HL-60/S4 treated with phorbol 12-myristate 13-acetate at 8.2 ng/mL for 4 days and 3 days (cell line): ENCODE data around the gene CCM2.

ENCODE experiments used
- in situ Hi-C: fragments of 300-500 bp; cut with MboI; formaldehyde crosslinking; loops from 2 replicates; pipeline ENCODE4 v1.15.0; 2022; ENCODE audit warnings: low sequenced_read_pairs

CCM2 gene

GRCh38 chr7:45064047-45064725 is 64.2 kb downstream of the CCM2 start:
- in situ Hi-C loops, result no loop called here

GRCh38 chr7:45065031-45065995 is 65.3 kb downstream of the CCM2 start:
- in situ Hi-C loops, result no loop called here

GRCh38 chr7:45066409-45066808 is 66.4 kb downstream of the CCM2 start:
- in situ Hi-C loops, result no loop called here

- in situ Hi-C loops, result no loop called here
These were observed 67.6 kb downstream of the CCM2 start for GRCh38 chr7:45067582-45067981.

GRCh38 chr7:45068236-45069023 is 68.4 kb downstream of the CCM2 start:
- in situ Hi-C loops, result no loop called here

- in situ Hi-C loops, result no loop called here
These were observed 69.6 kb downstream of the CCM2 start for GRCh38 chr7:45069444-45070253.

GRCh38 chr7:45070254-45070642 is 70.2 kb downstream of the CCM2 start:
- in situ Hi-C loops, result no loop called here

- in situ Hi-C loops, result no loop called here
These were observed 71.5 kb downstream of the CCM2 start for GRCh38 chr7:45071528-45071927.

GRCh38 chr7:45072131-45073030 is 72.4 kb downstream of the CCM2 start:
- in situ Hi-C loops, result no loop called here

GRCh38 chr7:45073031-45073785 is 73.2 kb downstream of the CCM2 start:
- in situ Hi-C loops, result no loop called here

GRCh38 chr7:45073786-45074527 is 74.0 kb downstream of the CCM2 start:
- in situ Hi-C loops, result no loop called here

- in situ Hi-C loops, result no loop called here
These were observed 74.7 kb downstream of the CCM2 start for GRCh38 chr7:45074528-45075354.

GRCh38 chr7:45075355-45075644 is 75.3 kb downstream of the CCM2 start:
- in situ Hi-C loops, result no loop called here

- in situ Hi-C loops, result no loop called here
These were observed 76.1 kb downstream of the CCM2 start for GRCh38 chr7:45075871-45076796.

GRCh38 chr7:45076946-45077345 is 76.9 kb downstream of the CCM2 start:
- in situ Hi-C loops, result no loop called here

- in situ Hi-C loops, result no loop called here
These were observed 77.6 kb downstream of the CCM2 start for GRCh38 chr7:45077579-45077978.
